NCI-H1048 (cell line): ENCODE data around the gene SCAND1.
A peak's percentile ranks its signal among the peaks of the same experiment; 100 is the strongest.
"Not testable (repeated sequence)": the region's sequence is repeated elsewhere in the genome, so short reads cannot be mapped to it uniquely, and the experiment has no call there.

Experiments used
- DNase-seq: peaks from one replicate; lab custom pipeline; 2025; lab: John Stamatoyannopoulos, UW

Gene SCAND1

DNA sequence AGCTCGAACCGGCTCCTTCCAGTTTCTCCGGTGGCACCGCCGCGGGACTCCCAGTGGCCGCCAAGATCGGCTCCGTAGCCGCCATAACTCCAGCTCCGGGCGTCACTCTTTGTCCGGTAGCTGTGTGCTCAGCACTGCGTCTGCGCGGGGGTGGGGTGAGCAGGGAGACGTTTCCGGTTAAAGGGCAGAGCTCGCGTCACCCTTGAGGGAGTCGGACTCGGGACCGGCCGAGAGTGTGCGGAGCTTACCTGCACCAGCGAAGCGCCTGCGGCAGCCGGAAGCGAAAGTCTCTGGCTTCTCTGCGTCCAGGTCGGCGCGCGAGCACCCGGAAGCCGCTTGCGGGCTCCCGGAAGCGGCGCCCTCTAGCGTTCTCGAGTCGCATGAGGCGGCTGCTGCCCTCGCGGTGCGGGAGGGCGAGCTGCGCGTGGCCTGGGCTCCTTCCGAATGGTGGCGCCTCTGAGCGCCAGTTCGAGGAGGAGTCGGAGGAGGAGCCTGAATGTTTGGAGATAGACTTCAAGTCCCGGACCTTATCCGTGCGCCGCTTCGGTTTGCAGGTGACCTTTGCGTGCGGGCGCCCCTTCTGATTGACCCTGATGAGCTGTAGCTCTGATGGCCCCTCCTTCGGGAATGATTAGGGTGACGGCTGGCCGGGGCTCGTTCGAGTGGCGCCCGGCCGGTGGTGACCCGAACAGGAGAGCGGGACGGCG, at the start of gene SCAND1:
TSS of gene SCAND1 (minus strand) at position 303 of the 707 bp plus-strand sequence. CDS start at position 85, 218 bp downstream.
- DNase-seq = peak; percentile 89

DNA sequence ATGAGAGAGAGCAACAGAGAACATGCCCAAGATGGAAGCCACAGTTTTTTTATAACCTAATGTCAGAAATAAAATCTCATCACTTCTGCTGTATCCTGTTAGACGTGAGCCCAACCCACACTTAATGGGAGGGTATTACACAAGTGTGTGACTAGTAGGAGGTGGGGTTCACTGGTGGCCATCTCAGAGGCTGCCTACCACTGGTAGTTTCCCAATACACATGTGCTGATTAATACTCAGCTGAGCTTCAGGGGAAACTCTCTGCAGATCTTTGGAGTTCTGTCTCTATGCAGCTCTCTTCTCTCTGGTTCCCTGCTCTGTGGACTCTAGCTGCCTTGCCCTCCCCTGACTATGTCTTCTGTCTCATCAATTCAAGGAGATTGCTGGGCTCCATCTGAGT, 49.7 kb upstream of the SCAND1 start:
- DNase-seq = no peak

DNA sequence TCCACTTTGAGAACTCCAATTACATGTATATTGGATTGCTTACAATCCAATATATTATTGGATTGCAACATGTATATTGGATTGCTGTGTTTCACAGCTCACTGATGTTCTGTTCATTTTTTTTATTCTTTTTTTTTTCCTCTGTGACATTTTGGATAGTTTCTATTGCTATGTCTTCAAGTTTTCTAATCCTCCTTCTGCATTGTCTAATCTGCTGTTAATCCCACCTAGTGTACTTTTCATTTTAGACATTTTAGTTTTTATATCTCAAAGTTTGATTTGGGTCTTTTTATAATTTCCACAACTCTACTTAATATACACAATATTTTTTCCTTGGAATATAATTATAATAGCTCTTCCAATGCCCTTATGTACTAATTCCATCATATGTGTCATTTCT, 48.6 kb upstream of the SCAND1 start:
- DNase-seq = no peak

DNA sequence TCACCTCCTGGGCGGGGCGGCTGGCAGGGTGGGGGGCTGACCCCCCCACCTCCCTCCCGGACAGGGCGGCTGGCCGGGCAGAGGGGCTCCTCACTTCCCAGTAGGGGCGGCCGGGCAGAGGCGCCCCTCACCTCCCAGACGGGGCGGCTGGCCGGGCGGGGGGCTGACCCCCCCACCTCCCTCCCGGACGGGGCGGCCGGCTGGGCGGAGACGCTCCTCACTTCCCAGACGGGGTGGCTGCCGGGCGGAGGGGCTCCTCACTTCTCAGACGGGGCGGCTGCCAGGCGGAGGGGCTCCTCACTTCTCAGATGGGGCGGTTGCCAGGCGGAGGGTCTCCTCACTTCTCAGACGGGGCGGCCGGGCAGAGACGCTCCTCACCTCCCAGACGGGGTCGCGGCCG, 47.0 kb upstream of the SCAND1 start:
- DNase-seq = not testable (repeated sequence)

DNA sequence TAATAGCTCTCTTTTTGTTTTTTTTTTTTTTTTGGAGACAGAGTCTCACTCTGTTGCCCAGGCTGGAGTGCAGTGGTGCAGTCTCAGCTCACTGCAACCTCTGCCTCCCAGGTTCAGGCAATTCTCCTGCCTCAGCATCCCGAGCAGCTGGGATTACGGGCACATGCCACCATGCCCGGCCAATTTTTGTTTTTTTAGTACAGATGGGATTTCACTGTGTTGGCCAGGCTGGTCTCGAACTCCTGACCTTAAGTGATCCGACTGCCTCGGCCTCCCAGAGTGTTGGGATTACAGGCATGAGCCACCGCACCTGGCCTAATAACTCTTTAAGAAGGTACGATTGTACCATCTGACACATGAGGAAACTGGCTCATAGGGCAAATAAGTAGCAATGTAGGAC, 42.2 kb upstream of the SCAND1 start:
- not testable (repeated sequence) for DNase-seq

DNA sequence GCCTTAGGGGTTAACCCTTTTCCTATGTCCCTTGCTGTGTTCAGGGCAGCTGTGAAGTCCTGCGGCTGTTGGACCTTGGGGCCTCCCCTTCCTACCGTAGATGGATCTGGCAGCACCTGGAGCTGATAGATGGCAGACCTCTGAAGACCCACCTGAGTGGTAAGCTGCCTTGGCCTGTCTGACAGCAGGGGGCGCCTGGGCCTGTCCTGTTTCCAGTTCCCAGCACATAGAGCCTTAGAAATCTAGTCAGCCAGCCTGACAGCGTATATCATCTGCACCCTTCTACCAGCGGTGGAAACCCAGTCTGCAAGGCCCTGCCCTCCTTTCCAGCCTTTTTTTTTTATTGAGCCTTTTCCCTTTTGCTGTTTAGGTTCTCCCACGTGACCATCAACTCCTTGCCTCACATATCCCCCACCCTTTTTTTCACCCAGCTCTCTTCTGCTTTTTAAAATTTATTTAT, 40.7 kb upstream of the SCAND1 start:
- peak; percentile 58 for DNase-seq

DNA sequence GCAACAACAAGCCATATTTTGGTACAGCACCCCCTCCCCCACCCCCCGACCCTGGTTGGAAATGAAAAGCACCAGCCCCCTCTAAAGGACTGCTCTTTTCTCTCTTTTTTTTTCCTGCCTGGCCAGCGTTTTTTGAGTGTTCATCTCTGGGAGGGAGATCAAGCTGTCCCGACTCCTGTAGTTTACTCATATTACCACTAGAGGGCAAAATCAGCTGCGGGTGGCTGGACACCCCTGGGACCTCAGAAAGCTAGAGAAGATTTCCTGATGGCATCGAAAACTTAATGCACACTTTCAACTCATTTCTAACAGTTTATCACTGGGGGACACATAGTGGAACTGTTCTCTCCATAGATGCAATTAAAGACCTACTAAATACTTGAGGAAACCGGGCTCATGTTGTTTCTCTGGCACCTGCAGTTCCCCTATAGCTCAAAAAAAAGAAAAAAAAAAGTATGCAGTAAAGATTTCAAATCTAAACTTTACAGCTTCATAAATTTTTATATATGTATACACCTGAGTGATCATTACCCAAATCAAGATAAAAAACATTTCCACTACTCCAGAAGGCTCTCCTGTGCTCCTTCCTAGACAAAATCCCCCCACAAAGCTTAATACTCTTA, 38.5 kb upstream of the SCAND1 start:
- no peak for DNase-seq

DNA sequence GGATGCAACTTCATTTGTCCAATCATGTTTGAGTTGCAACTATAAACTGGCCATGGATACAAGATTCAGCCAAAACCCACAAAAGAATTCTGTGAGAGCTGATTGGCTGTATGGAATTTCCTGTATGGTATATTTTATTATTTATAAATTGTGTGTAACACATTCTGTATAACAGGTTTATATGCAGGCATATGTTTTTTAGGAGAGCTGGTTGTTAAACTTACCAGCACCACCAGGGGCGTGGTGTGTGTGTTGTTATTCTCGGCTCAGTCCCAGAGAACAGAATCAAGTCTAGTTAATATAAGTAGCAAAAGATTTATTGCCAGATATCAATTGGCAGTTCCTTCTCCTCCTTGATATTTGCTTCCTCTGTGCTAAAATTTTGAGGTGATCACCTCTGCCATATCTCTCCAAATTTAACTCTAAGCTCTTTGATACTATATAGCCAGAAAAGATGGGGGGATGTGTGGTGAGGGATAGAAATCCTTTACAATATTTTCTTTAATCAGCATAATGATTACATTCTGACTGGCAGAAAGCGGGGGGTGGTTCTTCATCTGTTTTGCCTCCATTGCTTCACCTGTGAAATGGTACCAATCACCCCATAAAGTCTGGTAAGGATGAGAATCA, 37.0 kb upstream of the SCAND1 start:
- no peak for DNase-seq

DNA sequence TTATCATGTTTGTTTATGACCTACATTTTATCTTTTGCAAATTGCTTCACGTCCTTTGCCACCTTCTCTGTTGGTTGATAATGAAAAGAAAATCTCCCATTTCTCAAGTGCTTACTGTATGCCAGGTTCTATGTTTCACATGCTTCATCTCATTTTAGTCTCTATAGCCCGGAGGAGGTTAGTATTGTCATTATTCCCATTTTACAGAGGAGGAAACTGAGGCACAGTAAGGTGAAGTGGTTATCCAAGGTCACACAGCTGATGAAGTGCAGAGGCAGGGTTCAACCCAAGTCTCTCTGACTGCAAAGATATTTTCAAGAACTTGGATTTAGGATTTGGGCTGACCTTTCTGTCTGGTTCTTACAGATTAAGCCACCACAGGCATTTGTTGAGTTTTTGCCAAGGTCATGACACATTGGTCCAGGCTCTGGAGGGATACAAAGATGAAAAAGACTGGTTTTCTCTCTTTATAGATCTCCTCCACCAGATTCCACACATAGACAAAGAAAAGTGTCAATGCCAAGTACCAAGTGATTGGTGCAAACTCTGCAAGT, 34.7 kb upstream of the SCAND1 start:
- no peak for DNase-seq

DNA sequence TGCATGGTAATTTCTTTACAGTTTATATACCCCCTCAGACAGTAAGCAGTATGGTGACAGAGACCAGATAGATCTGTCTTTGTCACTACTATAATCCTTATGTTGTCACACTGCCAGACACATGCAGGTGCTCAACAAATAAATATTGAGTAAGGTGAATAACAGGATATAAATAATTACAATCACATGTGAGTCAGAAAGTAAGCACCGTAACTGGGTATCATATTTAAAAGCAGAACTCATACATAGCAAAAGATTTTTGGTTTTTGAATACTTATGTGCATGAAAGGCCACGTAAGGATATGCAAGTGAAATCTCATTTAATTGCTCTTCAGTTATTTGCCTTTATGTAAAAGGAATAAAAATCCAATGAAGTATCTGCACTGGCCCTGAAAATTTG, 31.5 kb upstream of the SCAND1 start:
- no peak for DNase-seq

DNA sequence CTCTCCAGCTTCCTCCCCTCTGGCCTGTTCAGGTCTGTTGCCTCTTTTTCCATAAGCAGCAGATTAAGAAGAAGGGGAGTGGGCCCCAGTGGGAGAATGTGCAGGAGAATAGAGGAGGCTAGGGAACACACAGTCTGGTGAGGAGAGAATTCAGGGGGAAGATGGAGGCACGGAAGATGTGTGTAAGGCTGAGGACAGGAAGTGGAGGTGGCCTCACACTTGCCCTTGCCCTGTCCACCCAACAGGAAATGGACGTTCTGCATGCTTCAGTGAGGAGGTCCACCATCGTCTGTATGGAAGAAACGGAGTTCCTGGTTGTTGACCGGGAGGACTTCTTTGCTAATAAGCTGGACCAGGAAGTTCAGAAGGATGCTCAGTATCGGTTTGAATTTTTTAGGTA, 30.1 kb upstream of the SCAND1 start:
- DNase-seq = no peak

DNA sequence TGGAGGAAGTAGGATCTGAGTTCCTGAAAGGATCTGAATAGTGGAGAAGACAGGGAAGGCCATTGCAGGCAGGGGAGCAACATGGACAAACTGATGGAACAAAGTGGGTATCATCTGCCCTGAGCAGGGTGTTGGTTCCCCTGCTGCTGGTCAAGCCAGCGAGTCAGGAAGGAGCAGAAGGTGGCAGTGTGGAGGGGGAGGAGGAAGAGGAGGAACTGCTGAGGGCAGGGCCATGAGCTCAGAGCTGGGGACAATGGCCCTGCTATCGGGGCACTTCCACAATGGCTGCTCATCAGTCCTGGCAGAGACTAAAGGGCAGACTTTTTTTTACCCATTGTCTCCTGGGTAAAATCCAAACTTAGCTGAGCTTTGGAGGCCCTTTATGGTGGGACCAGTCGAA, 27.7 kb upstream of the SCAND1 start:
- DNase-seq = no peak

DNA sequence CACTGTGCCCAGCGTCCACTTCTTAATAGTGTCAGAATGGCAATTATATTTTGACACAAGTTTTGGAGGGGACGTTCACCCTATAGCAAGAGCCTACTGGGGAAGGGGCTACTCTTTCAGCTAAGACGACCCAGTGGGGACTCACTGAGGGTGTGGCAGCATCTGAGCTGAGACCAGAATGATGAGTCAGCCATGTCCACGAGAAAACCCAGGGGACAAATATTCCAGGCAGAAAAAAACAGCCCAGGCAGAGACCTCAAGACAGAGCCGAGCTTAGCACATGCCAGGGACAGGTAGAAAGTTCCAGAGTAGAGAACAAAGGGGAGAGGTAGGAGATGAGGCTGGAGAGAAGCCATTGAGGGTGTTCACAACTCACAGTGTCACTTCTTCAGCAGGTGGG, 25.2 kb upstream of the SCAND1 start:
- DNase-seq = no peak

DNA sequence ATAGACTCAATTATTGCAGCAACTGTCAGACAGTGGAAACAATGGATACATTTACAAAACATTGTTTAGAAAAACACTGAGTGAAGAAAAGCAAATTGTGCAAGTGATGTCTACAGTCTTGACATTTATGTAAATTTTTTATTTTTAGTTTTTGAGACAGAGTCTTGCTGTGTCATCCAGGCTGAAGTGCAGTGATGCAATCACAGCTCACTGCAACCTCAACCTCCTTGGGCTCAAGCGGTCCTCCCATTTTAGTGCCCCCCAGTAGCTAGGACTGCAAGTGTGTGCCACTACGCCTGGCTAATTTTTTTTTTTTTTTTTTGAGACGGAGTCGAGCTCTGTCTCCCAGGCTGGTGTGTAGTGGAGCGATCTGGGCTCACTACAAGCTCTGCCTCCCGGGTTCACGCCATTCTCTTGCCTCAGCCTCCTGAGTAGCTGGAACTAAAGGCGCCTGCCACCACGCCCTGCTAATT, 23.8 kb upstream of the SCAND1 start:
- DNase-seq = no peak

DNA sequence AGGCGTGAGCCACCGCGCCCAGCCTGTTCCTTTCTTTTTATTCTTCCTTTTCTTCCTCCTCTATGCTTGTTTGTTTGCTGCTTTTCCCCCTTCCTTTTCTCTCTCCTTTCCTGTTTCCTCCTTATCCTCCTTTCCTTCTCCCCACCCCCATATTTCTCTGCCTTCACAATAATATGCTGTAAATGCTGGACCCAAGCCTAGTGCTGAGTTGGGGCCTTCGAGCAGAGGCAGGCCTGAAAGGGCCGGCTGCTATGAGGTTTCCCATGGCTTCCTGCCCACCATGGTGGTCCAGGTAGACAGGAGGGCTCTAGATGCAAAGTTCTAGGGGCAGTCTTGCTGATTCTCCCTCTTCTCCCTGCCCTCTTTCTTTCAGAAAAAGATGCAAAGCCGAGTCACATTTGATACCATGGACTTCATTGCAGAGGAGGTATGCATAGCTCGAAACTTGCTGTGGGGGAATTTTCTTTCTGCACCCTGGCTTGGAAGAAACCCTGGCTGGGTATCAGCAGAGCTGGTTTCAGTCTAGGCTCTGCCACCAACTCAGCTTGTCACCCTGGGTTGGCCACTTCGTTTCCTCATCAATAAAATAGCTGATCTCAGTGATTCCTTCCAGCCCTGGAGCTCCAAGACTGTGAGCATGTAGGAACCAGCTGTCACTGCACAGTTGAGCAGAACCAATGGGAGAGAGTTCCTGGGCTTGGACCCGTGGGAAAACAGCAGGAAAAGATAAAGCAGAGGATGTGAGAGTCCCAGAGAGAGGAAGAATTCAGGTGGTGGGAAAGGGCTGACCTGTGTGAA, 21.5 kb upstream of the SCAND1 start:
- DNase-seq = no peak

DNA sequence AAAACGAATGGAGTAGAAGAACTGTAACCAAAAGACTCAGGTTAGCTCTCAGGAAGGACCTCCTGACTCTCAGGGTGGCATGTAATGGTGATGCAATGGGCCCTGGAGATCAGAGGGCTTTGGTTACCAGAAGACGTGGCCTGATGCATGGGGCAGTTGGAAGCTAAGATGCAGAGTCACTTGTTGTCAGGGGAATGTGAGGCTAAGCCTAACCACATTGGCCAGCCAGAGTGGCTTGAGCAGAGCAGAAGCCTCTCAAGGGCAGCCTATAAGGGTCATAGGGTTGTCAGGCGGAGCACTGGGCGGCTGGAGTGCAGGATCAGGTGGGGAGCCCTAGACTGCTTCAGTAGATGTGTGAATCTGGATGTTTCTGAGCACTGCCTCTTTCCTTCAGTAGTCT, 20.0 kb upstream of the SCAND1 start:
- no peak for DNase-seq

DNA sequence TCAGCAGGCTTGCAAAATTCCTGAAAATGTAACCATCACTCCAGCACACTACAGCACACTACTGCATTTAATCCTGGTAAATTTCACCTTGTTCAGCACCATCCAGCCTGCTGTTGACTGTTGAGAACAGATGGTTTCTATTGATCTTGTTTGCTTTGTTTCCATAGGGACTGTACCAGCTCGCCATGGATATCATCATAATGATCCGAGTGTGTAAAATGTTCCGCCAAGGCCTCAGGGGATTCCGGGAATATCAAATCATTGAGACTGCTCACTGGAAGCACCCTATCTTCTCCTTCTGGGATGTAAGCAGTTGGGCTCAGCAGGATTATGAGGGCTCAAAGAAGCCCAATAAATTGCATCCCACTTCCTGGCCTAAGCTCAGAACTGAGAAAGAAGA, 18.2 kb upstream of the SCAND1 start:
- DNase-seq = no peak

DNA sequence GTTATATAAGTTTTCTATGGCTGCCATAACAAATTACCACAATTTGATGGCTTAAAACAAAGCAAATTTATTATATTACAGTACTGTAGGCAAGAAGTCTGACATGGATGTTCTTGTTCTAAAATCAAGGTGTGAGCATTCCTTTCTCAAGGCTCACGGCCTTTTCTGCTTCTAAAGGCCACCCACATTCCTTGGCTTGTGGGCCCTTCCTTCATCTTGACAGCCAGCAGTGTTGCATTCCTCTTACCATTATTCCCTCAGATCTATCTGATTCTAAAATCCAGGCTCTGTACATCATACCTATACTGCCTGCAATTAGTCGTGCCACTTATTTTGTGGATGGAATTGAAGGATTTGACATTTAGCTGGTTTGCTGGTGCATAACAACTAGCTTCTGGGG, 17.7 kb upstream of the SCAND1 start:
- no peak for DNase-seq

DNA sequence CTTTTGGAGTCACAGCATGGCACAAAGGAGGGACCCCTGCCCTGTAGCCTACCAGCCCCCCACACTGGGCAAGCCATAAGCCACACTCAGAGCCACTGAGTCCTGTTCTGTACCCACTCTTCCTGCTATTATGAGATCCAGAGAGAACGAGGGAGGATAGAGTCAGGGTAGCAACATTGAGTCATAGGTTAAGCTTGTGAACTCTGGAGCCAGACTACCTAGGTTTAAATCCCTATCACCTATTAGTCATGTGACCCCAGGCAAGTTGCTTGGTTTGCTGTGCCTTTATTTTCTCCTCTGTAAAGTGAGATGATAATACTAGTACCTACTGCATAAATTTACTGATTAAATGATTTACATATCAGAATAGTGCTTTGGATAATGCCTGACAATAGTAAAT, 14.6 kb upstream of the SCAND1 start:
- no peak for DNase-seq

DNA sequence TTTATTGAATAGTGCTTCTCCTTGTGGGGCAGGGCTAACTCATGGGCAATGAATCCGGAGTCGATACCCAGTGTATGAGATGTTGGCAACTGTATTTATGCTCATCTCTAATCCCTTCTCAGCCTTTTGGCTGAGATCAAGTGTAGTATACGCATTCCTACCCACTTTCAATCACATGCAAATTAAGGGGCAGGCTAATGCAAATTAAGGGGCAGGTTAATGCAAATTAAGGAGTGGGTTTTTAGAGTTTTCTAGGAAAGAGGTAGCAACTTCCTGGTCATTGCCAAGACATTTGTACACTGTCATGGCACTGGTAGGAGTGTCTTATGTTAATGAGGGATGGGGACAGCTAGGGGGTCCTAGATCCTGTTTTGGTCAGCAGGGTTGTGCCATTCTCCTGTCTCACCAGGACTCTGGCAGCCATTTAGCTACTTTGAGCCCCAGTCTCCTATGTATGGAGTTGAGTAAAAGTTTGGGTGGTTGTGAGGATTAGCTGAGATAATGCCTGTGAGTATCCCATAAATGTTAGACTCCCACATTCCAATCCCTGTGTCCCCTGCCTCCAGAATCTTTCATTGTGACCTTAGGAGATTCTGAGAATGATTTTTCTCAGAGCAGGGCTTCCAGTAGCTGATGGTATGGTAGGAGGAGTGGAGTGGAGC, 13.8 kb upstream of the SCAND1 start, which contains the start of gene CNBD2:
TSS of gene CNBD2 (plus strand) at position 612 of the 662 bp plus-strand sequence. CDS start 173 bp downstream, outside the sequence.
- peak; percentile 40 for DNase-seq

DNA sequence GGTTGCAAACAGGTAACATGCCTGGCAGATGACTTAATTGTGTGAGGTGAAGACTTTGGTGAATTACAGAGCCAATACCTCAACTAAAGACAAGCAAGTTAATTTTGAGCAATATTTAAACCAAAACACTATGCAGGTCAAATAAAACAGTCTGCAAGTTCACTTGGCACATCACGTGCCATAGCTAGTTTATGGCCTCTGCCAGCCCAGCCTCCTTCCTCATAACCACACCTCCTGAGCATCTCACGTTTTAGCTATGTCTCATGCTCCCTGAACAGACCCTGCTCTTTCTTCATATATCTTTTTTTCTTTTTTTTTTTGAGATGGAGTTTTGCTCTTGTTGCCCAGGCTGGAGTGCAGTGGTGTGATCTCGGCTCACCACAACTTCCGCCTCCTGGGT, 9.6 kb upstream of the SCAND1 start:
- no peak for DNase-seq
